Left hindlimb (tissue), 1 donor: ENCODE results near the gene SNRNP70.
"Not testable (repeated sequence)": the region's sequence is repeated elsewhere in the genome, so short reads cannot be mapped to it uniquely, and the experiment has no call there.

Source experiments
- DNase-seq: peaks from one replicate; pipeline ENCODE4 v3.0.0-alpha.2; 2018

The SNRNP70 gene

GRCh38 chr19:49064768-49065611, 20.3 kb upstream of the SNRNP70 start, which contains the start of gene NTF4:
Gene NTF4, minus strand, starts transcription at chr19:49064818. Its CDS starts 2,821 bp downstream, at chr19:49061997.
- peak; percentile 44 for DNase-seq

DNA sequence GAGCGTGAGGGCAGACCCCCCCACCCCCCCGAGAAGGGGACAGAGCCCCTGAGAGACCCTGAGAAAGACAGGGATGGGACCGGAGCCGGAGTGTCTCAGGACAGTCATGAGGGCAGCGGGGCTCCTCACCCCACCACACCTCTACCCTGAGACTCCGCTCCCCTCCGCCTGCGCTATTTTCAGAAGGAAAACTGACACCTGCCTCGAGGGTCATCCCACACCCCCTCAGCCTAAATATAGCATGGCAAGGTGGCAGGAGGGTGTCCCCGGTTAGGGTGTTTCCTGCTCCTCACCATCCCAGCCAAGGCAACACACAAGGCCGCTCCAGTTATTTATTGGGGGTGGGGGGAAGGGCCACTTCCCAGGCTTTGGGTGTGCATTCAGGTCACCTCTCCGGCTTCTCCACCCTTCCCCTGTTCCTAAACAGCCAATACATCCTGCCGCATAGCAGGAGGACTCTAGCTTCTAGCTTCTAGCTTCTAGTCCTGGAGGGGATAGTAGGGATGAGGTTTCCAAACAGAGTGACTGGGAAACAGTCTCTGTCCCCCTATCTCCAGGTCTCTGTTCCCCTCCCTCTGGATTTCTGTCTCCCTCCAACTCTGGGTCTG, 19.2 kb upstream of the SNRNP70 start:
- no peak for DNase-seq

GRCh38 chr19:49067554-49067953, 17.7 kb upstream of the SNRNP70 start:
- no peak for DNase-seq

DNA sequence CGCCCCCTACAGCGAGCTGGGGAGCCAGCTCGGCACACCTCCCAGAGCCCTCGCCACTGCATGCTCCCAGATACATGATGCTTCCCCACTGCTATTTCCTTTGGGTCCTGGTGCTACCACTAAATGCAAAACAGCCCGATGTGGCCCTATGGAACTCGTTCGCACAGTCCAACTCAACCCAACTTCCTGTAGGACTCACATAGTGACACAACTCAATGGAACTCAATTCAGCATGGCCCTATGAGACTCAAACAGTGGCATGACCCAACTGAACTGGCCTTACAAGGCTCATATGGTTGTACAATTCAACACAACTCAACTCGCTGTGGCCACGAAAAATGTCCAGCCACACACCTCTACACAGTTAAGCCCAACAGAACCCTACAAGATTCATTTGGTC, 16.2 kb upstream of the SNRNP70 start:
- DNase-seq, result no peak

DNA sequence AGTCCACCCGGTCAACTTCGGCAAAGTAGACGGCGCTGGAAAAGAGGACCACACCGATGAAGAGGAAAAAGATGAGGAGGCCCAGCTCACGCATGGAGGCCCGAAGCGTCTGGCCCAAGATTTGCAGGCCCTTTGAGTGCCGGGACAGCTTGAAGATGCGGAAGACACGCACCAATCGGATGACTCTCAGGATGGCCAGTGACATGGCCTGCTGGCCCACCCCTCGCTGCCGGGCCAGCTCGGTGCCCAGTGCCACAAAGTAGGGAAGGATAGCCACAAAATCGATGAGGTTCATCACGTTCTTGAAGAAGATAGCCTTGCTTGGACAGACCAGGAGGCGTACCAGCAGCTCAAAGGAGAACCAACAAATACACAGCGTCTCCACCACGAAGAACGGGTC, 14.8 kb upstream of the SNRNP70 start:
- no peak for DNase-seq

- no peak for DNase-seq
Measured at GRCh38 chr19:49071860-49072547, 13.2 kb upstream of the SNRNP70 start.

- DNase-seq, result no peak
Measured at GRCh38 chr19:49073514-49074378, 11.5 kb upstream of the SNRNP70 start.

- not testable (repeated sequence) for DNase-seq
Measured at GRCh38 chr19:49074869-49075268, 10.4 kb upstream of the SNRNP70 start.

DNA sequence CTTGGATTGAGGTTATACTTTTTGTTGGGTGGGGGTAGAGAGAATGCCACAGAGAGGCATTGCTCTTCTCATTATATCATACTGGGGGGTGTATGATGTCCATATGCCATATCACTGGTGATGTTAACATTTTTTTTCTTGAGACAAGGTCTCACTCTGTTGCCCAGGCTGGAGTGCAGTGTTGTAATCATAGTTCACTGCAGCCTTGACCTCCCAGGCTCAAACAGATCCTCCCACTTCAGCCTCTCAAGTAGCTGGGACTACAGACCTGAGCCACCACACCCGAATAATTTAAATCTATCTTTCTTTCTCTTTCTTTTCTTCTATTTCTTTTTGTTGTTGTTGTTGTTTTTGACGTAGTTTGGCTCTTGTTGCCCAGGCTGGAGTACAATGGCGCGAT, 4.9 kb upstream of the SNRNP70 start:
- DNase-seq, result no peak

GRCh38 chr19:49081273-49081672, 4.0 kb upstream of the SNRNP70 start:
- no peak for DNase-seq

GRCh38 chr19:49084206-49085019, 838 bp upstream of the SNRNP70 start:
- DNase-seq, result no peak

DNA sequence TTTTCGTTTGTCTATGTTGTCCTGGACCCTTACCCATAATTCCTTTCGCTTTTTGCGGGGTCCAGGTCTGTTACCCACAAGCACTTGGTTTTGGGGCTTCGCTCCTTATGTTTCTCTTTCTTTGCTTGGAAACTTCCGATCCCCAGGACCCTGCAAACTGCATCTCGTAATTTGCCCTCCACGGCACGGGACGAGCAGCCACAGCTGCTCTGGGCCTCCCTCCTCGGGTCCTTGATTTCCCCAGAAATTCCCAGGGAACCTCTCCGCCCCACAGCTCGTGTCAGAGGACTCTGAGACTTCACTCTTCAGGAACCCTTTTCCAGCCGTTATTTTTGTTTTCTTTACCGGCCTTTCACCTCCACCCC, 599 bp downstream of the SNRNP70 start:
- no peak for DNase-seq

- no peak for DNase-seq
Measured at GRCh38 chr19:49086296-49086695, 1.0 kb downstream of the SNRNP70 start.

DNA sequence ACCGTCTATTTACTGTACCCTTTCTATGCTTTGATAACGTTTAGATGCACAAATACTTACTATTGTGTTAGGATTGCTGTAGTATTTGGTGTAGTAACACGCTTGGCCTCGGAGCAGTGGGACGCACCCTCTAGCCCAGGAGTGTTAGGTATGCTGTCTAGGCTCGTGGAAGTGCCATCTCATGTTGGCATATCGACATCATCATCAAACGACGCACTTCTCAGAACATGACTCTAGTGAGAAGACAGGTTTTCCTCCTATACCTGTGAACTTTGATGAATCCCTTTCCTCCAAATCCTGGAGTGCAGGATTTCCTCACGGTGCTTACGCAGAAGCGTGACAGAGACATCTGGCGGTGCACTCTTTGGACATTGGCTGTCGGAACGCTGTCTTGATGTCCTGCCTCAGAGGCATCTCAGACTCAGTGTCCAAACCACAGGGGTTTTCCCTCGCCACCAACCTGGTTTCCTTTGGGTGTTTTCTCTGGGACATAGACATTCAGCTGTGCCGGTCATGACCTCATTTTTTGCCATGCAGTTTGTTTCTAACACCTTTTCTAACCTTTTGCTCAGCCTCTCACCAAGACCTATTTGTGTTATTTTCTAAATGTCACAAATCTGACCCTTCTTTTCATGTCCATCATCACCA, 6.3 kb downstream of the SNRNP70 start:
- no peak for DNase-seq

GRCh38 chr19:49092686-49093085, 7.4 kb downstream of the SNRNP70 start:
- DNase-seq, result no peak

- DNase-seq, result no peak
Measured at GRCh38 chr19:49094505-49095482, 9.5 kb downstream of the SNRNP70 start.

DNA sequence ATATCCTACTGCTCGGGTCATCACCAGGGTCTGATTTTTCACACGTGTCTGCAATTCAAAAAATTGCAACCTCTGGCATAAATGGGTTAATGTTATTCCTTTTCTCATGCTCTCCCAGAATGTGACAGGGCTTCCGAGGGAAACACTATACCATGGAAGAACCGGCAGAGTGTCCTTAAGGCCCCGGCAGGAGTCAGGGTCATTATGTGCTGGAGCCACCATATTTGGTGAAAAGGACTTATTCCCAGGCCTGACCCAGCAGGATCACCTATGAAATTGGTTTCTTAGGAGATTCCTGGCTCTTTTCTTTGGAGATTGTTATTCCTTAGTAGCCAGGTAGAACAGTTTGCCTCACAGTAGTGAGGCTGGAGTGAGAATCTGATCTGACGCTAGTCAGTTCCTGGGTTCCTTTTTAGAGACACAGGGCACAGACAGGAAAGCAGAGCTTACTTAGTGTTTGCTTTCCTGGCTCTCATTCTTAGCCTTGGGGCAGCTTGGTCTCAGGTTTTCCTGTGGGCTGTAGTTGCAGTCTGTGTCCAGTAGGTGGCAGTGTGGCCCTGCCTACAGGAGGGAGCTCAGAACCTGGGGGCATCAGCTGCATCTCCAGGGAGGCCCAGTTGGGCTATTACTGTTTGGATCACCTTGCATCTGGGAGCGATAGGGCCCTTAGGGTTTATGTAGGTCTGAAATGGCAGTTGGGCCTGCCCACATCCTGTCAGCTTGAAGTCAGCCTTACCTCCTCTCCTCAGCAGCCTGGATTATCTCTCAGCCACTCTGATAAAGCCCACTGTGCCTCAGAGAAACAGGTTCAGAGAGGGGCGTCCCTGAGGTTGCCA, 12.4 kb downstream of the SNRNP70 start:
- DNase-seq, result peak; percentile 70

- no peak for DNase-seq
Measured at GRCh38 chr19:49098795-49099194, 13.5 kb downstream of the SNRNP70 start.

- DNase-seq, result no peak
Measured at GRCh38 chr19:49101160-49101559, 15.9 kb downstream of the SNRNP70 start.
